Kidney glomerular epithelial cell (primary cell): ENCODE results near the gene COG4.
"Not testable (repeated sequence)": the region's sequence is repeated elsewhere in the genome, so short reads cannot be mapped to it uniquely, and the experiment has no call there.

Experiments
- DNase-seq: peaks from one replicate; lab custom pipeline; 2025; lab: John Stamatoyannopoulos, UW

The COG4 gene

GRCh38 chr16:70523076-70523742 is at the start of gene COG4:
Gene COG4, minus strand, starts transcription at chr16:70523554. Its CDS starts 11 bp downstream, at chr16:70523543.
- peak; percentile 73 for DNase-seq

GRCh38 chr16:70572926-70573270 is 49.5 kb upstream of the COG4 start:
- DNase-seq: no peak

- DNase-seq: no peak
These were observed 48.9 kb upstream of the COG4 start for GRCh38 chr16:70572050-70572925.

- DNase-seq: no peak
These were observed 48.3 kb upstream of the COG4 start for GRCh38 chr16:70571623-70572022.

DNA sequence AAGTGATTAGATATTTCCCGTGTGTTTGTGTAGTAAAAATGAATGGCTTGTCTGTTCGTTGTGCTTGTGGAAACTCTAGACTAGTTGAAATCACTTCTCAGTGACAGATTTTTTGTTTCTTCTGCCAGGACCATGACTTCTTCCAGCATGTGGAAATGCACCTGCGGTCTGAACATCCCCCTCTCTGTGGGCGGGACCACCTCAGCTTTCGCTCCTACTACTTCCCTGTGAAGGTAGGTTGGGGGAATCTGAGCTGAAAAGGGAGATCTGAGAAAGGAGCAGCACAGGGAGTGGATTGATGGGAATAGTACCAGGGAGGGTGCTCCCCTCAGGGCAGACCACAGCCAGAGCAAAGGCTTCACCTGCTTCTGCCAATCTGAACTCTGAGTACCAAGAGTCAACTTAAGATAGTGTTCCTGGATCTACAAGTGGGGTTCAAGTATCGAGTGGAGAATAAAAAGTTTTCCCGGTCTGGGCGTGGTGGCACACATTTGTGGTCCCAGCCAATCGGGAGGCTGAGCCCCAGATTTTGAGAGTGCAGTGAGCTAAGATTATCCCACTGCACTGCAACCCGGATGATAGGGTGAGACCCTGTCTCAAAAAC is 47.7 kb upstream of the COG4 start:
- no peak for DNase-seq

DNA sequence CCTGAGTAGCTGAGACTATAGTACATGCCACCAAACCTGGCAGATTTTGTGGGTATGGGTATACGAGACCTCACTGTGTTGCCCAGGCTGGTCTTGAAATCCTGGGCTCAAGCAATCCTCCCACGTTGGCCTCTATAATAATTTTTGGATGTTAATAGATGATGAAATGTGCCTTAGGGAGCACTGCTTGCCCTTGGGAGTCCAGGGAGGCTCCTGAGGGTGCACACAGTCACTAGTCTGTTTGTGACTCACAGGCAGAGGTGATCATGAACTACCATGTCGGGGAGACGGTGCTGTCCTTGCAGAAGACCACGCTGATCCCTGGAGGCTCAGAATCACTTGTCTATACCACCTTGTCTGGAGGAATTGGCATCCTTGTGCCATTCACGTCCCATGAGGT is 46.4 kb upstream of the COG4 start:
- DNase-seq: no peak

DNA sequence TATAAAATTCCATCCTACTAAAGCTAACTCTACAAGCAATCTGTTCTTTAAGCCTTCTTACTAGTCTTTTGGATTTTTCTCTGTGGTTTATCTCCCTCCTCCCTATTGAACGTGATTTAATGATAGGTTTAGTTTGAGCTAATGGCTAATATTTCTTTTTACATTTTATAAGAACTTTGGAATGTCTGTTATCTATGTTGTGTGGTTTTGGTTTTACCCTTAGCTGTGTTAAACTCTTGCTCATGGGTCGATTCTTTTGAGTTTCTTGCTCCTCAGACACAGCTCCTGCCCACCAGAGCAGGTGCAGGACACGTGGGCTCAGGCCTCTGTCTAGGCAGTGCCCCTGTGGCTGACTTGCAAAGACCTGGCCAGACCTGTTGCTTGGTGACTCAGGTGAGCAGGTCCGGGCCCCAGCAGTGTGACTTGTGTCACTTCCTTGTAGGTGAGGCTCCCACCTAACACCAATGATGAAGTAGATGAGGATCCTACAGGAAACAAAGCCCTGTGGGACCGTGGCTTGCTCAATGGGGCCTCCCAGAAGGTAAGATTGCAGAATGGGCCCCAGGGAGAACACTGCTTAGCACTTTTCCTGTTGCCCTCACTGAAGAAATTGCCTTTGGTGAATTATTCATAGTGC is 45.4 kb upstream of the COG4 start:
- no peak for DNase-seq

DNA sequence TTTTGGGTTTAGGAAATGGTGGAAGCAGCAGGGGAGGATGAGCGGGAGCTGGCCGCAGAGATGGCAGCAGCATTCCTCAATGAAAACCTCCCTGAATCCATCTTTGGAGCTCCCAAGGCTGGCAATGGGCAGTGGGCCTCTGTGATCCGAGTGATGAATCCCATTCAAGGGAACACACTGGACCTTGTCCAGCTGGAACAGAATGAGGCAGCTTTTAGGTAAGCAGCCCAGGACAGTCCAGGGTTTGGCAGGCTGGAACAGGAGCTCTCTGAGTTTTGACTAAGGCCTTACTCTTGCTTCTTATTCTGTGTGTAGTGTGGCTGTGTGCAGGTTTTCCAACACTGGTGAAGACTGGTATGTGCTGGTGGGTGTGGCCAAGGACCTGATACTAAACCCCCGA is 41.7 kb upstream of the COG4 start:
- no peak for DNase-seq

- DNase-seq: no peak
These were observed 40.3 kb upstream of the COG4 start for GRCh38 chr16:70563636-70564035.

GRCh38 chr16:70561623-70562022 is 38.3 kb upstream of the COG4 start:
- DNase-seq: no peak

- DNase-seq: no peak
These were observed 32.7 kb upstream of the COG4 start for GRCh38 chr16:70556063-70556462.

GRCh38 chr16:70553645-70554044 is 30.3 kb upstream of the COG4 start:
- peak; percentile 40 for DNase-seq

DNA sequence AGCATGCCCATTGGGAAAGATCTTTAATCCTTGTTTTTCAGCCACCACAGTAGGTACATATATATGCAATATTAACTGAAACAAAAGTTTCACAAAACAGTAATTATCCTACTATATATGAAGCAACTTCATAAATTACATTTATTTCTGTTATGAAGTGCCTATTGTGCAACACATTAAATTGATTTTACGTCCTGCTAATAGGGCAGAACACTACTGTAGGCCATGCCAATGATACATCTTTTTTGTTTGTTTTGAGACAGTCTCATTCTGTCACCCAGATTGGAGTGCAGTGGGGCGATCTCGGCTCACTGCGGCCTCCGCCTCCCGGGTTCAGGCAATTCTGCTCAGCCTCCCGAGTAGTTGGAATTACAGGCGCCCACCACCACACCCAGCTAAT is 29.3 kb upstream of the COG4 start:
- no peak for DNase-seq

GRCh38 chr16:70551788-70552187 is 28.4 kb upstream of the COG4 start:
- no peak for DNase-seq

GRCh38 chr16:70550082-70550481 is 26.7 kb upstream of the COG4 start:
- DNase-seq: no peak

GRCh38 chr16:70548936-70549335 is 25.6 kb upstream of the COG4 start:
- no peak for DNase-seq

DNA sequence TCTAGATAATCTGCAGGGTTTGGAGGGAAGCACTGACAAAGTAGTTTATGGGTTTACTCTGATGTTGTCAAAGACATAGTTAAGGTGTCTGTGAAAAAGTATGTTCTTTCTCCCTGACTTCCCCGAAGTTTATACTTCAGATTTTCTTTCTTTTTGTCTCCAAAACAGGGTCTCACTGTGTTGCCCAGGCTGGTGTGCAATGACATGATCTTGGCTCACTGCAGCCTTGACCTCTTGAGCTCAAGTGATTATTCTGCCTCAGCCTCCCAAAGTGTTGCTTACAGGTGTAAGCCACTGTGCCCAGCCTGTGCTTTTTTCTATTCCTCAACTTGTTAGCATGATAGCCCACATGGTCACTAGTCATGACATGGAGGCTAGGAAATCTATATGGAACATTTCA is 21.2 kb upstream of the COG4 start:
- no peak for DNase-seq

DNA sequence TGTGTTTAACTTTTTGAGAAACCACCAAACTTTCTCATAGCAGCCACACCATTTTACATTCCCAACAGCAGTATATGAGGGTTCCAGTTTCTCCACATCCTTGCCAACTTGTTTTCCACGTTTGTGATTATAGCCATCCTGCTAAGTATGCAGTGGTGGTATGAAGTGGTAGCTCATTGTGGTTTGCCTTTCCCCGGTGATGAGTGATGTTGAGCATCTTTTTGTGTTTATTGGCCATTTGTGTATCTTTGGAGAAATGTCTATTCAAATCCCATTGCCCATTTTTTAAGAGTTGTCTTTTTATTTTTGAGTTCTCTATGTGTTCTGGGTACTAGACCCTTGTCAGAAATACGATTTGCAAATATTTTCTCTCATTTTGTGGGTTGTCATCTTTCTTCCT is 17.6 kb upstream of the COG4 start:
- DNase-seq: no peak

DNA sequence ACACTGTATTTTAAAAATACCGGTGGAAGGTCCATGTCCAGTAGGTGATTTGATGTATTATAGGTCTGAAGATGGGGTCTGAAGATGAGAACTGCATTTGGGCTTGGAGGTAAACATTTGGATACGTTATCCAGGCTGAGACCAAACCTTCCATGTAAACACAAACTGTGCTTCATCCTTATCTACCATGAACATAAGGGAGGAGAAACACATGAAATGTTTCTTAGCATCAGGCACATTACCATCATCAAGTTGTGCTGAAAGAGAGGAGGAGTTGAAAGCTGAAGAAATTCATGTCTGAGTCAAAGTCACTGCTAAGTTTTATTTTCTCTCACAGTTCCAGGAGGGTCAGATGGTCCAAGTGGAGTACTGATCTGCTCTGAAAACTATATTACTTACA is 11.6 kb upstream of the COG4 start:
- DNase-seq: no peak

DNA sequence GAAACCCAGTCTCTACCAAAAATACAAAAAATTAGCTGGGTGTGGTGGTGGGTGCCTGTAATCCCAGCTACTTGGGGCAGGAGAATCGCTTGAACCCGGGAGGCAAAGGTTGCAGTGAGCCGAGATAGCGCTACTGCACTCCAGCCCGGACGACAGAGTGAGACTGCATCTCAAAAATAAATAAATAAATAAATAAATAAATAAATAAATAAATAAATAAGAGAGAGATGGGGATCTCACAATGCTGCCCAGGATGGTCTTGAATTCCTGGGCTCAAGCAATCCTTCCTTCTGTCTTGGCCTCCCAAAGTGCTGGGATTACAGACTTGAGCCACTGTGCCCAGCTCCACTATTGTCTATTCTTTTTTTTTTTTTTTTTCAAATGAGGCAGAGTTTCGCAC is 6.6 kb upstream of the COG4 start:
- not testable (repeated sequence) for DNase-seq

- DNase-seq: peak; percentile 64
These were observed 5.9 kb upstream of the COG4 start for GRCh38 chr16:70529051-70529777.
